Astrocyte (in vitro differentiated cells and primary cell): ENCODE results near the gene PODXL. TPM values are rescaled to one million over a fixed set of nuclear protein-coding genes. Genes with fewer than 3 reads are reported as not detected.

Experiments
- DNase-seq: peaks from one replicate; pipeline ENCODE4 v3.0.0-alpha.2; 2010; ENCODE audit warnings: low read depth
- FAIRE-seq: peaks from 2 replicates; lab custom pipeline; 2011; peaks lifted over from hg19 to GRCh38; lab: Jason Lieb, UNC
- H2AFZ ChIP-seq: 2 replicates; pipeline ENCODE4 v1.6.0; 2012; ENCODE audit warnings: low read depth, low read length, inconsistent platforms
- H3K27ac ChIP-seq: 2 replicates; pipeline ENCODE4 v1.5.1; 2011; ENCODE audit warnings: low read depth, low read length, inconsistent platforms
- H3K27me3 ChIP-seq: 2 replicates; pipeline ENCODE4 v1.6.0; 2011; ENCODE audit warnings: low read length, inconsistent platforms; ENCODE audit not compliant: insufficient read depth
- H3K36me3 ChIP-seq: 2 replicates; pipeline ENCODE4 v1.5.1; 2011; ENCODE audit warnings: low read length, inconsistent platforms; ENCODE audit not compliant: insufficient read depth
- H3K4me1 ChIP-seq: 2 replicates; pipeline ENCODE4 v1.5.1; 2011; ENCODE audit warnings: low read length, inconsistent platforms; ENCODE audit not compliant: insufficient read depth
- H3K4me2 ChIP-seq: 2 replicates; pipeline ENCODE4 v1.6.0; 2012; ENCODE audit warnings: low read length, inconsistent platforms
- H3K4me3 ChIP-seq: 2 replicates; pipeline ENCODE4 v1.5.1; 2011; ENCODE audit warnings: low read depth, mild to moderate bottlenecking, low read length, inconsistent platforms; ENCODE audit not compliant: insufficient read depth
- H3K79me2 ChIP-seq: 2 replicates; pipeline ENCODE4 v1.6.0; 2012; ENCODE audit warnings: mild to moderate bottlenecking, low read length, inconsistent platforms; ENCODE audit not compliant: insufficient read depth
- H3K9ac ChIP-seq: 2 replicates; pipeline ENCODE4 v1.6.0; 2012; ENCODE audit warnings: mild to moderate bottlenecking, low read length, inconsistent platforms
- H3K9me3 ChIP-seq: 2 replicates; pipeline ENCODE4 v1.5.1; 2012; ENCODE audit warnings: low read depth, mild to moderate bottlenecking, low read length, inconsistent platforms; ENCODE audit not compliant: insufficient read depth
- H4K20me1 ChIP-seq: 2 replicates; pipeline ENCODE4 v1.6.0; 2012; ENCODE audit warnings: low read length, inconsistent platforms; ENCODE audit not compliant: insufficient read depth
- H3K27ac Mint-ChIP-seq: one replicate; pipeline ENCODE4 v1.8.0; 2021; ENCODE audit warnings: mild to moderate bottlenecking, mixed read lengths; ENCODE audit not compliant: unreplicated experiment
- H3K27me3 Mint-ChIP-seq: one replicate; pipeline ENCODE4 v1.8.0; 2021; ENCODE audit warnings: low read depth, mixed read lengths; ENCODE audit not compliant: unreplicated experiment
- H3K36me3 Mint-ChIP-seq: one replicate; pipeline ENCODE4 v1.8.0; 2021; ENCODE audit warnings: low read depth, mixed read lengths; ENCODE audit not compliant: unreplicated experiment
- H3K4me1 Mint-ChIP-seq: one replicate; pipeline ENCODE4 v1.8.0; 2021; ENCODE audit warnings: low read depth, mixed read lengths; ENCODE audit not compliant: unreplicated experiment
- H3K4me3 Mint-ChIP-seq: one replicate; pipeline ENCODE4 v1.8.0; 2021; ENCODE audit warnings: mild to moderate bottlenecking, moderate library complexity, mixed read lengths; ENCODE audit not compliant: unreplicated experiment
- H3K9me3 Mint-ChIP-seq: one replicate; pipeline ENCODE4 v1.8.0; 2021; ENCODE audit warnings: mild to moderate bottlenecking, mixed read lengths; ENCODE audit not compliant: unreplicated experiment
- EZH2 ChIP-seq: IDR thresholded peaks from 2 replicates; pipeline ENCODE4 v1.6.1; 2012; ENCODE audit warnings: mild to moderate bottlenecking, low read length, inconsistent platforms; ENCODE audit not compliant: insufficient read depth
- total RNA-seq: library from RNA; stranded (reverse); gene quantifications from 2 replicates; pipeline ENCODE4 v1.2.1, GENCODE V29; 2021
- TF ChIP-seq, protein P1 (sequence below): IDR thresholded peaks from 2 replicates; pipeline ENCODE4 v1.5.1; 2011; ENCODE audit warnings: low read depth, mild to moderate bottlenecking, inconsistent platforms, low read length, moderate library complexity; ENCODE audit not compliant: insufficient read depth

Gene PODXL
- total RNA-seq, 1 donor from 2014 or later, result 47.1 TPM

DNA sequence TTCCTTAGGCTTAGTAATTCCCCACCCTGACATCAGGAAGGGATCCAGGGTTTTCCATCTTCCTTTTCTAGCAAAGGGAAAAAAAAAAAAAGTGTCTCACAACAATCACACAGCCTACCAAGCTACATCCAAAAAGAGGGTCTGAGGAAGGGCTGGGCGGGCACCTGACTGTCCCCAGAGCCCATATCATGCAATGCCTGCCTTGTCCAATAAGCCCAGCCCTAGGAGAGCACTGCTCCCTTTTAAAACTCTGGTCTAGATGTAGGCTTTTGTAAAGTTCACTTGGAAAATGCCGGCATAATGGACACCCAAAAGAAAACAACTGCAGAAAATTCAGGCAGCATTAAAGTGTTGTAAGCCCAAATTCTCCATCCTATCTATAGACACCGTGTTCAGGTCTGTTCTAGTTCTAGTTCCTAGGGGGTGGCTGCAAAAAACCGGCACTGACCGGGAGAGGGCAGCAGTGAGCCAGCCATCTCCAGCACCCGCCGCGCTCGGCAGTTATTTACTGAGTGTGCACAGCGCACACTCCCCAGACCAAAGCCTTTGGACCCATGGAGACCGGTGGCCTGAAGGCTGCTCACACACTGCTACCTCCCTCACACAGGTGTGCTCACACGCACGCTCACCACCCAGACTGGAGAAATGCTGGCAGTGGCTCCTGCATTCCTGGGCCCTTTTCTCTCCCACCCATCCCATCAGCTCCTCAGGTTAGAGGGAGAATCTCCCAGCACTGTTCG, 48.7 kb downstream of the PODXL start:
- H3K4me1 Mint-ChIP-seq, result peaks cover 18% of the 10 kb centered on the region
- Histone ChIP-seq H3K4me1 (peaks cover 4% of the 10 kb centered on the region), H3K4me3 (no peak overlapping the region), H3K79me2 (no peaks in the 10 kb centered on the region), H3K27ac (no peak overlapping the region), H3K36me3 (no peaks in the 10 kb centered on the region), H3K9ac (no peak overlapping the region), H3K27me3 (no peaks in the 10 kb centered on the region), H3K9me3 (no peaks in the 10 kb centered on the region), H3K4me2 (no peak overlapping the region), H4K20me1 (peaks cover 13% of the 10 kb centered on the region), H2AFZ (no peak overlapping the region)
- no peak for TF ChIP-seq EZH2
- TF ChIP-seq, protein P1, sequence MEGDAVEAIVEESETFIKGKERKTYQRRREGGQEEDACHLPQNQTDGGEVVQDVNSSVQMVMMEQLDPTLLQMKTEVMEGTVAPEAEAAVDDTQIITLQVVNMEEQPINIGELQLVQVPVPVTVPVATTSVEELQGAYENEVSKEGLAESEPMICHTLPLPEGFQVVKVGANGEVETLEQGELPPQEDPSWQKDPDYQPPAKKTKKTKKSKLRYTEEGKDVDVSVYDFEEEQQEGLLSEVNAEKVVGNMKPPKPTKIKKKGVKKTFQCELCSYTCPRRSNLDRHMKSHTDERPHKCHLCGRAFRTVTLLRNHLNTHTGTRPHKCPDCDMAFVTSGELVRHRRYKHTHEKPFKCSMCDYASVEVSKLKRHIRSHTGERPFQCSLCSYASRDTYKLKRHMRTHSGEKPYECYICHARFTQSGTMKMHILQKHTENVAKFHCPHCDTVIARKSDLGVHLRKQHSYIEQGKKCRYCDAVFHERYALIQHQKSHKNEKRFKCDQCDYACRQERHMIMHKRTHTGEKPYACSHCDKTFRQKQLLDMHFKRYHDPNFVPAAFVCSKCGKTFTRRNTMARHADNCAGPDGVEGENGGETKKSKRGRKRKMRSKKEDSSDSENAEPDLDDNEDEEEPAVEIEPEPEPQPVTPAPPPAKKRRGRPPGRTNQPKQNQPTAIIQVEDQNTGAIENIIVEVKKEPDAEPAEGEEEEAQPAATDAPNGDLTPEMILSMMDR, result peak; percentile 84
- H3K36me3 Mint-ChIP-seq, result peaks cover 15% of the 10 kb centered on the region
- H3K27ac Mint-ChIP-seq, result no peak overlapping the region
- H3K4me3 Mint-ChIP-seq, result no peak overlapping the region
- DNase-seq (peak; percentile 21), FAIRE-seq (no peak)
- H3K27me3 Mint-ChIP-seq, result no peaks in the 10 kb centered on the region
- no peaks in the 10 kb centered on the region for H3K9me3 Mint-ChIP-seq

GRCh38 chr7:131506597-131506996, 49.8 kb downstream of the PODXL start:
- Mint-ChIP-seq H3K27ac (no peak overlapping the region), H3K4me3 (no peak overlapping the region), H3K36me3 (peaks cover 15% of the 10 kb centered on the region), H3K27me3 (no peaks in the 10 kb centered on the region), H3K9me3 (no peaks in the 10 kb centered on the region), H3K4me1 (peaks cover 30% of the 10 kb centered on the region)
- peaks cover 15% of the 10 kb centered on the region for H3K4me1 ChIP-seq
- H4K20me1 ChIP-seq, result peaks cover 23% of the 10 kb centered on the region
- DNase-seq (no peak), FAIRE-seq (no peak)
- no peak overlapping the region for H3K9ac ChIP-seq
- H3K36me3 ChIP-seq, result no peaks in the 10 kb centered on the region
- no peak overlapping the region for H3K4me3 ChIP-seq
- H3K4me2 ChIP-seq, result no peak overlapping the region
- TF ChIP-seq, protein P1, result no peak
- no peak for TF ChIP-seq EZH2
- no peak overlapping the region for H3K27ac ChIP-seq
- H3K9me3 ChIP-seq, result no peaks in the 10 kb centered on the region
- H2AFZ ChIP-seq, result no peak overlapping the region
- no peaks in the 10 kb centered on the region for H3K27me3 ChIP-seq
- H3K79me2 ChIP-seq, result no peaks in the 10 kb centered on the region
